K562 (cell line): Measurements from ENCODE around the gene MRNIP. TPM values are rescaled to one million over a fixed set of nuclear protein-coding genes. Genes with fewer than 3 reads are reported as not detected.

ENCODE experiments used
- ATF3 ChIP-seq, 2 experiments: fragments of 450-650 bp in 1 of 2; sonication (generic) in 1 of 2; formaldehyde crosslinking in 1 of 2; IDR thresholded peaks in 1 of 2; conservative IDR thresholded peaks in 1 of 2; 2 replicates each; pipeline versions ENCODE4 v1.6.1 to v1.8.1; 2016 to 2023; ENCODE audit warnings: mild to moderate bottlenecking in 2 of 2, moderate library complexity in 2 of 2, inconsistent platforms in 1 of 2, missing genetic modification reagents in 1 of 2
- ATF6 ChIP-seq: sonication (generic); formaldehyde crosslinking; IDR thresholded peaks from 2 replicates; pipeline ENCODE4 v1.4.0; 2020; ENCODE audit warnings: mild to moderate bottlenecking, missing genetic modification reagents
- BRF1 ChIP-seq: IDR thresholded peaks from 3 replicates; pipeline ENCODE4 v1.6.1; 2011; ENCODE audit warnings: borderline replicate concordance, mild to moderate bottlenecking; ENCODE audit not compliant: insufficient read length; ENCODE audit errors: extremely low read depth
- CTBP1 ChIP-seq: fragments of 450-650 bp; IDR thresholded peaks from 2 replicates; pipeline ENCODE4 v1.6.1; 2016; ENCODE audit warnings: borderline replicate concordance
- DMBX1 ChIP-seq: fragments of 250-450 bp; sonication (Bioruptor Pico); IDR thresholded peaks from 2 replicates; pipeline ENCODE4 v1.8.0; 2022; ENCODE audit warnings: inconsistent platforms, mild to moderate bottlenecking, moderate library complexity, borderline replicate concordance
- HDAC8 ChIP-seq: fragments of 450-650 bp; IDR thresholded peaks from 2 replicates; pipeline ENCODE4 v1.6.1; 2016; ENCODE audit warnings: mild to moderate bottlenecking, missing genetic modification characterization, moderate library complexity, missing compliant biosample characterization
- HSF4 ChIP-seq: fragments of 250-450 bp; sonication (Bioruptor Pico); IDR thresholded peaks from 2 replicates; pipeline ENCODE4 v2.1.2; 2022; ENCODE audit warnings: mild to moderate bottlenecking, moderate library complexity, borderline replicate concordance
- JUN ChIP-seq, 2 experiments: sonication (generic) in 1 of 2; formaldehyde crosslinking in 1 of 2; IDR thresholded peaks; 2 replicates each; pipeline versions ENCODE4 v1.6.1 to v1.8.0; 2012 to 2022; ENCODE audit warnings: borderline replicate concordance in 2 of 2, mild to moderate bottlenecking in 2 of 2, improper control_type of control experiment in 1 of 2, low read depth in 1 of 2, low read length in 1 of 2, missing genetic modification reagents in 1 of 2
- MBD2 ChIP-seq: sonication (generic); IDR thresholded peaks from 2 replicates; pipeline ENCODE4 v1.6.1; 2016; ENCODE audit warnings: low read depth, borderline replicate concordance
- MED1 ChIP-seq: sonication (generic); formaldehyde crosslinking; IDR thresholded peaks from 2 replicates; pipeline ENCODE4 v1.8.1; 2023; ENCODE audit warnings: missing genetic modification reagents, borderline replicate concordance
- SMAD4 ChIP-seq: fragments of 250-450 bp; sonication (Bioruptor Pico); conservative IDR thresholded peaks from 2 replicates; pipeline ENCODE4 v1.8.0; 2021; ENCODE audit warnings: inconsistent platforms, mild to moderate bottlenecking, moderate library complexity
- TEAD4 ChIP-seq, 2 experiments: sonication (generic) in 1 of 2; formaldehyde crosslinking in 1 of 2; IDR thresholded peaks; 2 replicates each; pipeline versions ENCODE4 v1.6.1 to v1.8.0; 2012 to 2022; ENCODE audit warnings: borderline replicate concordance in 1 of 2, inconsistent platforms in 1 of 2, low read length in 1 of 2, mild to moderate bottlenecking in 1 of 2, missing genetic modification reagents in 1 of 2
- YBX1 ChIP-seq: fragments of 450-650 bp; IDR thresholded peaks from 2 replicates; pipeline ENCODE4 v1.7.1; 2016; ENCODE audit warnings: mild to moderate bottlenecking
- ZNF146 ChIP-seq: IDR thresholded peaks from one replicate; pipeline ENCODE4 v1.6.1; 2018; ENCODE audit warnings: missing compliant biosample characterization; ENCODE audit not compliant: unreplicated experiment
- ZNF197 ChIP-seq: fragments of 200-800 bp; sonication (Bioruptor generic); IDR thresholded peaks from 2 replicates; pipeline ENCODE4 v1.6.1; 2016; ENCODE audit warnings: low read depth, missing genetic modification characterization, missing compliant biosample characterization
- ZNF24 ChIP-seq: fragments of 450-650 bp; IDR thresholded peaks from 2 replicates; pipeline ENCODE4 v1.6.1; 2016
- ZNF3 ChIP-seq: fragments of 250-450 bp; sonication (Bioruptor Pico); IDR thresholded peaks from 2 replicates; pipeline ENCODE4 v1.5.0; 2021; ENCODE audit warnings: mild to moderate bottlenecking, moderate library complexity
- ZNF511 ChIP-seq: sonication (generic); formaldehyde crosslinking; IDR thresholded peaks from 2 replicates; pipeline ENCODE4 v1.8.0; 2022; ENCODE audit warnings: mild to moderate bottlenecking, missing genetic modification reagents
- ZNF583 ChIP-seq: fragments of 250-450 bp; sonication (Bioruptor Pico); IDR thresholded peaks from 2 replicates; pipeline ENCODE4 v1.4.0; 2020
- ZNF592 ChIP-seq: fragments of 450-650 bp; IDR thresholded peaks from 2 replicates; pipeline ENCODE4 v1.6.1; 2017; ENCODE audit warnings: antibody characterized with exemption, mild to moderate bottlenecking
- ZNF707 ChIP-seq: fragments of 250-450 bp; sonication (Bioruptor Pico); conservative IDR thresholded peaks from 2 replicates; pipeline ENCODE4 v1.8.0; 2022; ENCODE audit warnings: inconsistent platforms, mild to moderate bottlenecking, moderate library complexity
- polyA plus RNA-seq, 8 experiments: library from polyadenylated mRNA; depleted of rRNA in 4 of 8; stranded (reverse) in 5 of 8; unstranded in 3 of 8; fragments of >200 nt; fragmentation: Nextera tagmentation in 2 of 8; fragmentation: Illumina TruSeq in 1 of 8; extraction: Ambion mirVana in 2 of 8; extraction: Trizol in 1 of 8; gene quantifications; 2 replicates each; pipeline versions ENCODE4 v1.2.1 to v1.2.3, GENCODE V29; 2011 to 2014; ENCODE audit warnings: inconsistent platforms in 1 of 8, missing spikeins in 1 of 8
- total RNA-seq, 7 experiments: library from RNA; depleted of rRNA in 6 of 7; stranded (reverse); fragments of >200 nt in 6 of 7; fragmentation: Illumina TruSeq in 2 of 7; extraction: Trizol in 2 of 7; gene quantifications; 2 replicates each; pipeline versions ENCODE4 v1.2.1 to v1.2.3, GENCODE V29; 2011 to 2021; ENCODE audit warnings: low replicate concordance in 1 of 7

MRNIP gene
- total and polyA plus RNA-seq, 9 of the 15 experiments (the other 6 are each of a cell fraction or from before 2014, with no cell fraction given): 3.6 to 39.0 (median 16.8) TPM

- no peak for TF ChIP-seq ATF3 (IDR thresholded peaks at IDR 0.05)
- TF ChIP-seq ATF3 (CRISPR knock-in tag; conservative IDR thresholded peaks at IDR 0.05): no peak
- peak; percentile 75 for TF ChIP-seq DMBX1
- TF ChIP-seq CTBP1: no peak
- no peak for TF ChIP-seq ATF6 (CRISPR knock-in tag)
- 0 out of 2 replicates have a peak, but pooled peaks have one; percentile 16 for TF ChIP-seq SMAD4
- no peak for TF ChIP-seq ZNF197
- peak; percentile 89 for TF ChIP-seq HDAC8 (tag)
- TF ChIP-seq TEAD4 (IDR thresholded peaks at IDR 0.05; ENCODE audit: low read length): no peak
- TF ChIP-seq TEAD4 (CRISPR knock-in tag; IDR thresholded peaks at IDR 0.05; ENCODE audit: borderline replicate concordance): no peak
- TF ChIP-seq BRF1: no peak
- TF ChIP-seq ZNF511 (CRISPR knock-in tag): no peak
- TF ChIP-seq YBX1: no peak
- no peak for TF ChIP-seq HSF4 (CRISPR knock-in tag)
- peak; percentile 13; the same call in 1 of the 2 replicates for TF ChIP-seq ZNF707
- TF ChIP-seq JUN (IDR thresholded peaks at IDR 0.05; ENCODE audit: borderline replicate concordance, low read depth, low read length): no peak
- no peak for TF ChIP-seq JUN (CRISPR knock-in tag; IDR thresholded peaks at IDR 0.05; ENCODE audit: borderline replicate concordance)
- TF ChIP-seq MED1 (CRISPR knock-in tag): no peak
- no peak; the same call in 1 of the 2 replicates for TF ChIP-seq ZNF592
- no peak for TF ChIP-seq ZNF24
- TF ChIP-seq MBD2: no peak
- no peak for TF ChIP-seq ZNF146 (CRISPR knock-in tag)
- TF ChIP-seq ZNF583 (CRISPR knock-in tag): peak; percentile 7; the same call in 1 of the 2 replicates
- TF ChIP-seq ZNF3 (CRISPR knock-in tag): no peak
These were observed 38.5 kb downstream of the MRNIP start (continued) for GRCh38 chr5:179820127-179820482.
